WI38 (cell line): Measurements from ENCODE around the gene UQCR10.

Source experiments
- H3K4me3 ChIP-seq: 2 replicates; pipeline ENCODE4 v1.5.1; 2011; ENCODE audit warnings: low read depth, mild to moderate bottlenecking, control low read depth, low read length
- CTCF ChIP-seq: IDR thresholded peaks from 2 replicates; pipeline ENCODE4 v1.5.1; 2012; ENCODE audit warnings: low read depth, mild to moderate bottlenecking, control low read depth, low read length

UQCR10 gene

GRCh38 chr22:29755889-29756288 lies 11.3 kb upstream of the UQCR10 start:
- no peak overlapping the region for H3K4me3 ChIP-seq

GRCh38 chr22:29756341-29756740 lies 10.8 kb upstream of the UQCR10 start:
- TF ChIP-seq CTCF: no peak
- no peak overlapping the region for H3K4me3 ChIP-seq

More at GRCh38 chr22:29755889-29756288, 11.3 kb upstream of the UQCR10 start:
- TF ChIP-seq CTCF: no peak

GRCh38 chr22:29757096-29757495 lies 10.1 kb upstream of the UQCR10 start:
- H3K4me3 ChIP-seq: no peak overlapping the region
- TF ChIP-seq CTCF: no peak

GRCh38 chr22:29758068-29758622 lies 9.0 kb upstream of the UQCR10 start:
- no peak for TF ChIP-seq CTCF
- no peak overlapping the region for H3K4me3 ChIP-seq

- TF ChIP-seq CTCF: no peak
- no peak overlapping the region for H3K4me3 ChIP-seq
These were observed 8.2 kb upstream of the UQCR10 start for GRCh38 chr22:29758959-29759358.

- TF ChIP-seq CTCF: no peak
- H3K4me3 ChIP-seq: no peak overlapping the region
These were observed 4.9 kb upstream of the UQCR10 start for GRCh38 chr22:29762263-29762662.

GRCh38 chr22:29765905-29766631 lies 1.1 kb upstream of the UQCR10 start:
- no peak for TF ChIP-seq CTCF
- H3K4me3 ChIP-seq: peak overlapping the region; percentile 88
